IPS-15b (cell line): Measurements from ENCODE around the gene THTPA.

ENCODE experiments used
- H3K27me3 ChIP-seq: one replicate; pipeline ENCODE4 v1.6.1; 2013; ENCODE audit warnings: low read length; ENCODE audit not compliant: control insufficient read depth, insufficient read depth
- H3K36me3 ChIP-seq: one replicate; pipeline ENCODE4 v1.6.1; 2013; ENCODE audit warnings: low read length; ENCODE audit not compliant: control insufficient read depth, insufficient read depth
- H3K4me1 ChIP-seq: one replicate; pipeline ENCODE4 v1.6.1; 2013; ENCODE audit warnings: mild to moderate bottlenecking, low read length; ENCODE audit not compliant: control insufficient read depth, insufficient read depth
- H3K4me3 ChIP-seq: one replicate; pipeline ENCODE4 v1.5.1; 2013; ENCODE audit warnings: low read depth, low read length
- H3K9ac ChIP-seq: one replicate; pipeline ENCODE4 v1.6.1; 2013; ENCODE audit warnings: low read depth, mild to moderate bottlenecking, low read length
- H3K9me3 ChIP-seq: one replicate; pipeline ENCODE4 v1.6.1; 2013; ENCODE audit warnings: mild to moderate bottlenecking, low read length; ENCODE audit not compliant: control insufficient read depth, insufficient read depth

Gene THTPA

DNA sequence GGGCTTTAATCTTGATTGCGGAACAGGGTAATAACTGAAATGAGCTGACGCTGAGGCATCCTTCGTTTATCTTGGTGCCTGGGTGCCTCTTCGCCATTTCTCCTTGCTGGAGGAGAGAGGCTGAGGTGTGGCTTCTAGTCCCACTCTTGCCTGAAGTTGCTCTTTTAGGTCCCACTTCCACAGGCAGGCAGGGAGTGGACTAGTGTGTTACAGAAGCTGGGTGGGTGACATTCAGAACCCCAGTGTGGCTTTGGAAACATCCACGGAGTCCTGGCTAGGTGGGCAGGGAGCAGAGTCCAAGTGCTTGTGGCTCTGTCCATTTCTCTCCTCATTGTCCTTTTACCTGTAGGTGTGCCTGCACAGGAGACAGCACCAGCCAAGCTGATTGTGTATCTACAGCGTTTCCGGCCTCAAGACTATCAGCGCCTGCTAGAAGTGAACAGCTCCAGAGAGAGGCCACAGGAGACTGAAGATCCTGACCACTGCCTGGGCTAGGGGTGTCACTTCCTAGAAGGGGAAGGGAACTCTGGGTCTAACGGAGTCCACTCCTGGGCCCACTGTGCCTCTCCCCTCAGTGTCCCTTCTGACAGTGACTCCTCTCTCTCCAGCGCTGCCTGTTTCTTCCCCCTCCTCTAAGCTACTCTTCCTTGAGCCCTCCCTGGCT is 2.4 kb downstream of the THTPA start:
- Histone ChIP-seq H3K4me1 (peaks cover 5% of the 10 kb centered on the region), H3K9ac (no peak overlapping the region), H3K9me3 (no peaks in the 10 kb centered on the region), H3K4me3 (no peak overlapping the region), H3K36me3 (peaks cover 41% of the 10 kb centered on the region), H3K27me3 (no peaks in the 10 kb centered on the region)

DNA sequence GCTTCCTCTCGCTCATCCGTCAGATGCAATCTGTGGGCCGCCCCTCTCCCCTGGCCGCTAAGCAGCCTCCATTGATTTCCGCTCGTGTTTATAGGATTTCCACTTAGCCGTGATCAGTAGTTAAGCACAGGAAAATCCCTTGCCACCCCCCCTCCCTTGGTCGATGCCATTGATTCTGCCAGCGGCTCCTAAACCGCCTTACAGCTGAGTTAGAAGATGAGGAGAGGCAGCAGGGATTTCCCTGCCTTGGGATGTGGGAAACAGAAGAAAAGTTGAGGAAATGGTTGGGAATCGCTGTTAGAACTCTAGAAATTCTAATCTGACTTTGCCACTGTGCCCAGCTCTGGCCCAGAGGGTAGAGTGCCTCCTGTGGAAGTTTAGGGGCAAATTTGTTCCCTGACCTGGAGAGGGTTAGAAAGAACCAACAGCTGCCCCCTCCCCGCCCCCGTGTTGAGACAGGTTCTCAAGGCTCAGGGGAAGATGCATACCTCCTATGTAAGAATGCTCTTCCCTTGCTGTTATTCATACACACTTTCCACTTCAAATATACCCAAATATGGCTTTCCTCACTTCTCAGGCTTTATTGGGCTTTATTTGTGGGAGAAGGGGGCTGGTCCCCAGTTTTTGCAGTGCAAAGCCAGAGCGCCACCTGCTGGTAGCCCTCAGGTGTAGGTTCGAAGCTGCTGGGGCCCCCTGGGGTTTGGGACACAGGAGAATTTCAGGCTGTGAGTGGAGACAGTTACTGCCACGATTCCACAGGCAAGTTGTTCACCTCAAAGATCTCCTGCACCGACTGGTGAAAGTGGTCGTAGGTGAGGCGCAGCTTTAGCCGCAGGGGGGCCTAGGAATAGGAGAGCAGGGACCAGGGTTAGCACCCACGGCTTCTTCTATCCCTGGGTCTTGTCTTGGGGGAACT is 3.2 kb downstream of the THTPA start:
- no peak overlapping the region for H3K9ac ChIP-seq
- H3K4me3 ChIP-seq, result no peak overlapping the region
- no peaks in the 10 kb centered on the region for H3K27me3 ChIP-seq
- H3K36me3 ChIP-seq, result peaks cover 42% of the 10 kb centered on the region
- peaks cover 5% of the 10 kb centered on the region for H3K4me1 ChIP-seq
- H3K9me3 ChIP-seq, result no peaks in the 10 kb centered on the region

DNA sequence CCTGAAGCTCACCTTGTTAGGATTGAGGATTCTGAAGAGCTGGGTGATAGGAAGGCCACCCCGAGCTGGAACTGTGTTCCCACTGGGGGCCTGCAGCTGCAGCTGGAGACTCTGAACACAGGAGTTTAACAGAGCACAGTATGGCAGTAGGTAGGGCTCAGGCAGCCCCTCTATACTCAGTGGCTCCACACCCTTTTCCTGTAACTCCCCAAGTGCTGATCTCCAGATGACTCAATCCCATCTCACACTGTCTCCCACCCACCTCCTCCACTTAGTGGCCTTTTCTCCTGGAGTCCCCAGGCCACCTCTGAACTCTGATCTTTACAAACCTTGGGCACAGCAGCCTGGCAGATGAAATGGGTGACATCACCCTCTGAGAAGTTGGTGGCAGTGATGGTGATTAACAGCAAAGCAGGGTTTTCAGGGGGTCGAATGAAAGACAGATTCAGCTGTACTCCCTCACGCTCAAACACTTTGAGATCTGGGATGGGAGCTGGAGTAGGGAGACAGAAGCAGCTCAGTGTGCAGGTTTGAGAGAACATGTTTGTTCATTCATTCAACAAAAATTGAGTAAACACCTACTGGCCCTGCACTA is 4.0 kb downstream of the THTPA start:
- H3K9ac ChIP-seq, result no peak overlapping the region
- H3K4me3 ChIP-seq, result no peak overlapping the region
- peaks cover 42% of the 10 kb centered on the region for H3K36me3 ChIP-seq
- H3K9me3 ChIP-seq, result no peaks in the 10 kb centered on the region
- H3K4me1 ChIP-seq, result peaks cover 5% of the 10 kb centered on the region
- no peaks in the 10 kb centered on the region for H3K27me3 ChIP-seq

DNA sequence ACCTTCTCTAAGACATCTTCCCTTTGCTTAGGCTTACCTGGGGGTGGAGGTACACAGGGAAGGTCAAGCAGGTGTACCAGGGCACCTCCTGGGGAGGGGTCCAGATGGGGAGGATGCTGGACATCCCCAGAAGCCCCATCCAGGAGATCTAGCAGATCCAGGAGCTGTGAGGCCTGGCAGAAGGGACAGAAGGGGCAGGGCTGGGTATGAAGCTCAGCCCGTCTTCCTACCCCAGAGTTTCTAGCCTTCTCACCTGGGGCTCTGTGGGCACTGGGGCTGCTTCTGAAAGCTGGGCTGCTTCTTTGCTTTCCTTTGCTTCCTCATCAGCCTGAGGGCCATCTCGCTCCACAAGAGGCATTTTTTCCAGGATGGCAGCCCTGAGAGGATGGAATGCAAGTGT is 5.2 kb downstream of the THTPA start:
- no peaks in the 10 kb centered on the region for H3K27me3 ChIP-seq
- no peaks in the 10 kb centered on the region for H3K9me3 ChIP-seq
- peaks cover 2% of the 10 kb centered on the region for H3K4me1 ChIP-seq
- no peak overlapping the region for H3K4me3 ChIP-seq
- peaks cover 51% of the 10 kb centered on the region for H3K36me3 ChIP-seq
- H3K9ac ChIP-seq, result no peak overlapping the region

DNA sequence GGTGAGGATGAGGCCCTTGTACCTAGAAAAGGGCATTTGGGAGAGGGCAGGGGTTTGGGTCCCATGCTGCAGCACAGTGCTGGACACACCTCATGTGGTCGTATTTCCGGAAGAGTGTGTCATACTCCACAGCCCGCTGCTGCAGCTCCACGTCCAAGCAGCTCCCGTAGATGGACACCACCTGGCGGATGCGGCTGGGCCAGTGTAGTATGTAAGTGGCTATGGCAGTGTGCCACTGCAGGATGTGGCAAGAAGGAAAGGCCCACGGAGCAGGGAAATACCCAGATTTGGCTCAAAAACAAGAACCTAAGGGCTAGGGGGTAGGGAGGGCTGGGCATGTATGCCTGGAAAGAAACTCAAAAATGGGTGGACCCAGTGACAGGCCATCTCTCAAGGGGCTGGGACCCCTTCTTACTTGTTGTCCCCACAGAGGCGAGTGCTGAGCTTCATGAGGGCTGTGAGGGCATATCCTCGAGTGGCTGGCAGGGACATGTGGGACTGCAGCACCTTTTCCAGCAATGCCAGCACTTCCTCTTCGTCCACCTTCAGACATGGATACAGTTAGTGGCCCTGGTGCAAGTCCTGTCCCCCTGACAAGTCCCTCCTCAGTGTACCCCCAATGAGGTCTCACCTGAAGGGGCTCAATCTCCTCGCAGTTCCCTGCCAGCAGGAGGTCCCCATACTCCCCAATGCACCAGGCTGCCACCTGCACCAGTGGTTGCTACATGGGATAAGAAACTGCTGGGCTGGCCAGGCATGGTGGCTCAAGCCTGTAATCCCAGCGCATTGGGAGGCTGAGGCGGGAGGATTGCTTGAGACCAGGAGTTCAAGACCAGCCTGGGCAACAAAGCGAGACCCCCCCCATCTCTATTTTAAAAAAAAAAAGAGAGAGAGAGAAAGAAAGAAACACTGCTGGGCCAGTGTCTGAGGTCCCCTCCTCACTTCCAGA is 6.1 kb downstream of the THTPA start:
- Histone ChIP-seq H3K9me3 (no peaks in the 10 kb centered on the region), H3K4me3 (no peak overlapping the region), H3K4me1 (no peaks in the 10 kb centered on the region), H3K36me3 (peaks cover 51% of the 10 kb centered on the region), H3K27me3 (no peaks in the 10 kb centered on the region), H3K9ac (no peak overlapping the region)

DNA sequence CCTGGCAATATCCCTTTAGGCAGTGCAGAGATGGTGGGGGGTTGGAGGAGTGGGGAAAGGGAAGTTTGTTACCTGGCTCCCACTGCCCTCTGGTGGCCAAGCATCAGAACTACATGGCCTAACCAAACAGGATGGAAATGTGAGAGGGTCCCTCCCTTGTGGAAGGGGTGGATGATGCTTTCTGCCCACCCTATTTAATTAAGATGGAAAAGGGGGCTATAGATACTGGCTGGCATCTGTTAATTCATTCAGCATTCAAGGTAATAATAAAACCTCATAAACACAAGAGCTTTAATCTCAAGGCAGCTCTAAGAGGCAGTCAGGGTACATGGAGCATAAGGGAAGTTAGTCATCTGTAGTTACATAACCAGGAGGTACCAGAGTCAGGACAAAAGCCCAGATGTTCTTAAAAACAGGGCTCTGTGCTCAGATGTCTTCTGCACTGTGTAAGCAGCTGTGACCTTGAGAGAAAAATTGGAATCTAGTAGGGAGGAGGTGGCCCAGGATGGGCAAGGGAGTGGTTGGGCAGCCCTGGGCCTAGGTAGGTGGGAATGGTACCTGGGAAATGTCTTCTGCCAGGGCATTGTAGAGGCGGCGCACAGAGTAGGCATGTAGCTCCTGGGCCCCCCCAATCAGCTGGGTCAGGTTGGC is 6.9 kb downstream of the THTPA start:
- Histone ChIP-seq H3K9me3 (no peaks in the 10 kb centered on the region), H3K9ac (no peak overlapping the region), H3K4me1 (peaks cover under 1% of the 10 kb centered on the region), H3K4me3 (no peak overlapping the region), H3K36me3 (peaks cover 49% of the 10 kb centered on the region), H3K27me3 (no peaks in the 10 kb centered on the region)

DNA sequence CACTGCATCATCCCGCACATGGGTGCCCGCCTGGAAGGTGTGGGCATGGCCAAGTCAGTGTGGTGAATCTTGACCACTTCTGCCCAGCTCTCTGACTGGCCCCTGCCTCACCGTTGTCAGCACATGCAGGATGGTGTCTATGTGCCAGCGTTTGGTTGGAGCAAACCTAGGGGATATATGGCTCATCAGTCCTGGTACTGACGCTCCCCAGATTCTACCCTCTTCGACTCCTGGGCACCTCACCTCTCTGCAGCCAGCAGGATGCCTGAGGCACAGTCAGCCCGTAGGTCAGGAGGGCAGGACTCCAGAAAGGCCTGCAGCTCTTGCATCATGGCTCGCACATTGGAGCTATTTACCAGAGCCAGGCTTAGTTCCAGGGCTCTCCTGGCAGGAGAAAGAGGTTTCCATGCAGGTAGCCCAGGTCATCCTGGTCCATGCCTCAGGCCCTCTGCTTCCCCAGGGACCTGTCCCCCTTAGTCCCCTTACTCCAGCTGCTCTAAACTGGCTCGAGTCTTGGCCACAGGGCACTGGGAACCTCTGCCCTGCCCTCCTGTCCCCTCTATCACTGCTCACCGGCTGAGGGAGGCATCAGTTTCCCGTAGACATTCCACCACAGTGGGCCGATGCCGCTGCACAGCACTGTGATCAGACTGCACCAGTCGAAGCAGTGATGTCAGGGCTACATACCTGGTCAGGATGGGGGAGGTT is 7.6 kb downstream of the THTPA start:
- H3K9ac ChIP-seq, result no peak overlapping the region
- H3K4me1 ChIP-seq, result peaks cover 7% of the 10 kb centered on the region
- H3K9me3 ChIP-seq, result no peaks in the 10 kb centered on the region
- no peak overlapping the region for H3K4me3 ChIP-seq
- H3K36me3 ChIP-seq, result peaks cover 43% of the 10 kb centered on the region
- H3K27me3 ChIP-seq, result no peaks in the 10 kb centered on the region

DNA sequence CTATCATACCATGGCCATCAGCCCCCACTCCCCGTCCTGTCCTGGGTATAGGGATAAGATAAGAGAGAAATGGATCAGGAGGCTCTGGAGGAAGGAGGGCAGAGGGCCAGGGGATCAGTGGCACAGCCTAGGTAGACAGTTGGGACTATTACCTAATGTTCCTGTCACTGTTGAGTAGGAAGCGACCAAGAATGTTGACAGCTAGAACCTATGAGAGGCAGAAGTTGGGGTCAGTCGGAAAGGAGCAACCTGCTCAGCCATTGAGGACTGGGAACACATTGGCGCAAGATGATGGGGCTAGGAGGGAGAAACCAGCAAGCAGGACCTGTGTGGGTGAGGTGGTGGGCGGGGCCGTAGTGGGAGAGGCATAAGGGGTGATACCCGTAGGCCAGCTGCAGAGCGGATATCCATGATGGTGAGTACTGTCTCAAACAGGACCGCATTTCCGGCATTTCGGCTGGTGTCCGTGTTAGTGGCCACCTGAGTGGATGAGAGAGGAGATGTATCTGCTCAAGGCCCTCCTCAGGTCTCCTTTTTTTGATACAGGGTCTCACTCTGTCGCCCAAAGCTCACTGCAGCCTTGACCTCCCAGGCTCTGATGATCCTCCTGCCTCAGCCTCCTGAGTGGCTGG is 8.2 kb downstream of the THTPA start:
- H3K36me3 ChIP-seq, result peaks cover 39% of the 10 kb centered on the region
- no peaks in the 10 kb centered on the region for H3K27me3 ChIP-seq
- H3K9me3 ChIP-seq, result no peaks in the 10 kb centered on the region
- no peak overlapping the region for H3K9ac ChIP-seq
- no peak overlapping the region for H3K4me3 ChIP-seq
- peaks cover 13% of the 10 kb centered on the region for H3K4me1 ChIP-seq

DNA sequence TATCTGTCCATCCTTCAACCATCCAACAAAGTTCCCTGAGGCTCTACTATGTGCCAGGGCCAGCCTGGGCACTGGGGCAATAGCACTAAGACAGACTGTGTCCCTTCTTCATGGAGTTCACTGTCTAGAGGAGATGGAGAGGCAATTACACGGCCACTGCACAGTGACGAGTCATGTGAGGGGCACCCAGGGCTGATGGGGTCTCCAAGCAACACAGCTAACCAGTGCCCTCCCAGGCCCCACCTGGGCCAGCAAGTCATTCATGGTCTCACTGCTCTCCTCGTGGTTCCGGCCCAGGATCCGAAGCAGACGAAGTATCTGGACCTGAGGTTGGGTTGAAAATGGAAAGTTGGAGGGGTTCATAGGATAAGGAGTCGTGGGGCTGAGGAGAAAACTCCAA is 8.8 kb downstream of the THTPA start:
- Histone ChIP-seq H3K9ac (no peak overlapping the region), H3K4me1 (peaks cover 19% of the 10 kb centered on the region), H3K36me3 (peaks cover 38% of the 10 kb centered on the region), H3K9me3 (no peaks in the 10 kb centered on the region), H3K27me3 (no peaks in the 10 kb centered on the region), H3K4me3 (no peak overlapping the region)

DNA sequence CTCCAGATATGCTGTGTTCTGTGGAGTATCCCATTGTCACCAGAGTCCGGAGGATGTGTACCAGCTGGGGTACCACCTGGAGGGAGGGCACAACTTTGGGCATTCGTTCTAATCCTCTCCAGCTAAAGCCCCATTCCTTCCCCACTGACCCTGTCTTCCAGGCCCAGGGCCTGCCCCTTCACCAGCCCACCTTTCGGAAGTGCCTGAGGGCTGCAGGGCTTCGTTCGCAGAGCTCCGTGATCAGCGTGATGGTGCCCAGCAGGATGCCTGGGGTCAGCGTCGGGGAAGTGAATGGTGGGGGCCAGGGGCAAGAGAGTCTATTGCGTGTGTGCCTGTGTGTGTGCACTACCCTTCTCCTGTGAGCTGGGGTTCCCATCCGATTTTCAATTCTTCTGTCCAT is 9.6 kb downstream of the THTPA start:
- peaks cover 19% of the 10 kb centered on the region for H3K4me1 ChIP-seq
- no peak overlapping the region for H3K4me3 ChIP-seq
- H3K9ac ChIP-seq, result no peak overlapping the region
- no peaks in the 10 kb centered on the region for H3K27me3 ChIP-seq
- peaks cover 33% of the 10 kb centered on the region for H3K36me3 ChIP-seq
- H3K9me3 ChIP-seq, result no peaks in the 10 kb centered on the region
